EL (cell line): ENCODE results near the gene RPGR.
A peak's percentile ranks its signal among the peaks of the same experiment; 100 is the strongest.

Experiments used
- DNase-seq: peaks from one replicate; pipeline ENCODE4 v3.0.0-alpha.2; 2016

Gene RPGR

GRCh38 chrX:38256019-38256418 is 71.3 kb downstream of the RPGR start:
- no peak for DNase-seq

DNA sequence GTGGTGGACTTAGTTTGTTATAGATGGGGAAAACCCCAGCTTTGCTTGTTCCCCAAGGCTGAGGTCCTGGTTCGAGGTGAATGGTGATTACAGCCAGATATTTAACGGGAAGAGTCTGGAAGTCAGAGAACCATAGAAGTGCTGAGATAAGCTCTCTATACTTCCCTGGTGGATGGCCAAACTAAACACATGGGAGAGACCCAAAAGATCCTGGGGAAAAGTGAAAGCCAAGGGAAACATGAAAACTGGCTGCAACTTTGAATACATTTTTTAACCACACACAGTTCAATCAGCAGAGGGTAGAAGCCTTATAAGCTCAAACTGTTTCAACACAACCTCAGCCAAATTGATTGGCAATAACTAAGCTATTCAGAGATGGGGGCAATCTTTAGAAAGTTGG is 77.3 kb downstream of the RPGR start:
- no peak for DNase-seq

GRCh38 chrX:38247051-38247450 is 80.3 kb downstream of the RPGR start:
- no peak for DNase-seq

GRCh38 chrX:38240541-38240940 is 86.8 kb downstream of the RPGR start:
- no peak for DNase-seq

- DNase-seq, result peak; percentile 7
Measured at GRCh38 chrX:38236901-38237615, 90.3 kb downstream of the RPGR start.

- peak; percentile 66 for DNase-seq
Measured at GRCh38 chrX:38233891-38234667, 93.2 kb downstream of the RPGR start.

- DNase-seq, result peak; percentile 8
Measured at GRCh38 chrX:38232079-38232686, 95.1 kb downstream of the RPGR start.

DNA sequence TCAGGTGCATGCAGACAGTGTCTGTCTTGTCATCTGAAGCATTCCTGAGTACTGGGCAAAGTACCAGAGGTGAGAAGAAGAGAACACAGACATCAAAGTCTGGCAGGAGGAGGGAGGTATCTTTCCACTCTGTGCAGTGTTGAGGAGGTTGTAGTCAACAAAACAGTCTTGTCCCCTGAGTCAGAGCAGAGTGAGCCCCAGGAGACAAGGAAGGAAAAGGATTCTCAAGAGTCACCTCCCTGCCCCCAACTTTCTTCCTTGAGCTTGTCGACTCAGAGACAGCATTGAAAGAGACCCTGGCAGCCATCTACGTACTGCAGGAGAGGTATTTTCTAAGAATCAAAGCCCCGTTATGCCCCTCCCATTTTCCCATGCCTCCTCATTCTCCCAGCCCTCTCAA is 102.2 kb downstream of the RPGR start:
- DNase-seq, result peak; percentile 2

DNA sequence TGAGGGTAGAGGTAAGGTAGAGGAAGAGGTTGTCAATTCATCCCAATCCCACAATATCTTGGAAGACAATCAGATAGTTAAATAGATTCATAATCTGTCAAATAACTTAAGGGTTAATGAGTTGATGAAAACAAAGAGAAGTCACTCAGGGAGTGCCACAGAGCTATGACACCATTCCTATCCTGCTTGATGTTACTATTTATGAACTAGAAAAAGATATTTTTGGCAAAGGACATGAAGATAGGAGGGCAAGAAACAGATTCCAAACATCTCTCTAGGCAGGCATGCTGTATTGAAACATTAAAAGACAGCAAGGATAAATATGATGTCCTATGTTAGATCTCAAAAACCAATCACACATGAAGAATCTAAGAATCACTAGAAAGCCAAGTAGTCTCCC is 103.1 kb downstream of the RPGR start:
- no peak for DNase-seq

DNA sequence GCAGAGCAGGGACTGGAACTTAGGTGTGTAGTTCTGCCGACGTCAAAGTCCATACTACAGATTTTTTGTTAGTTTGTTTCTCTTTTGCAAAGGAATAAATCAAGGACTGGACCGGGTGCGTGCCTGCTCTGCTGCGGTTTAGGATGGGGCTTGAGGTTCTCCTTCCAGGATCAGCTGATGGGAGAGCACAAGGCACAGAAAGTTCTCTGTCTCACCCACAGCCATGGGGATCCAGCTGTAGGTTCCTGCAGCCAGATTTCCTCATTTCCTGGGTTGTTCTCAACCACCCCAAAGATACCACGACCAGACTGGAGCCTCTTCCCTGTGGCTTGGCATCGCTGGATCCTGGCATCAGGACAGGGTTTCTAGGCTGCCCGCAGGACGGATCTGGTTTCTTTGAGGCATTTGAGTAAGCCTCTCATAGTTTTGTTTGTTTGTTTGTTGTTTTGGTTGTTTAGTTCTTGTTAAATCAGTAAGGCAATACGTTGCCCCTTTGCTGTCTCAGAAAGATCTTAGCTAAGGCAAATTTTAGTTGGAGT is 105.8 kb downstream of the RPGR start:
- no peak for DNase-seq

- peak; percentile 31 for DNase-seq
Measured at GRCh38 chrX:38220415-38221390, 106.6 kb downstream of the RPGR start, which contains the start of gene SRPX. Gene SRPX (minus strand): TSS chrX:38220871. CDS start chrX:38220792, 79 bp downstream.

DNA sequence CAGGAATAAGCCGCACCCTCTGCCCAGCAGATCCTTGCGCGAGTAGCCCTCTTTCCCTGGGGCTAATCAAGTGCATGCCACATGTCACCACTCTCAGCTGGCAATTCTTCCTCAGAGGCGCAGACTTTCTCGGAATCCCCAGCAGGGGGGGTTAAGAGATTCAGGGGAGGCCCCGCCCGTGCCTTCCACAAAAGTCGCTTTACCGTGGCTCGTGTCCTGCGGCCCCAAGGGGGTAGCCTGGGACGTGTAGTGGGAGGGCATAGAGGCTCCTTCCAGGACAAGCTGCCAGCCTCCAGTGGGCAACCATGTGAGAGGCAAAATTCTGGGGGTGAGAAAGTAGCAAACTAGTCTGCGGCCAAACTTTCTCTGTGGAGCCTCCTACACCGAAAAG is 107.3 kb downstream of the RPGR start:
- peak; percentile 68 for DNase-seq
